Fibroblast of skin of left quadriceps (primary cell): ENCODE measurements around the gene PRR5L.

Source experiments
- DNase-seq, 2 experiments: peaks; one replicate each; pipeline ENCODE4 v3.0.0-alpha.2; 2013; ENCODE audit warnings: low read depth in 2 of 2

PRR5L gene

DNA sequence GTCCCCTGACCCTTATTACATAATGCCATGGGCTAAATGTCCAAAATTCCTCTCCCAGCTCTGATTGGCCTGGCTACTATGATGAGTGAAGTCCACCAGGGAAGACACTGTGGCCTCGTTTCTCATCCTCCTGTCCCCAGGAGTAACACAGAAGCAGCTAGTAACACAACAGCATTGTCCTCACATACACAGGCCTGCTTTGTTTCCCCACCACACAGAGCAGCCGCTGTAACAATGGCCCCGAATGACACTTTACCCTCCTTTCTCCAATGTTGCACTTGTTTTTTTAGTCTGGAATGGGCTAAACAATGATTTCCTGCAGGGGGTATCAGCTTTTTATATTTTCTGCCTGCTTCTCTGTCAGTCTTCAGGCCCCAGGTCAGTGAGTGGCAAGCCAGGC lies at the start of gene PRR5L:
PRR5L (plus strand) TSS at position 363 of the 400 bp plus-strand sequence. CDS start 104,834 bp downstream, outside the sequence.
- DNase-seq: no peak

DNA sequence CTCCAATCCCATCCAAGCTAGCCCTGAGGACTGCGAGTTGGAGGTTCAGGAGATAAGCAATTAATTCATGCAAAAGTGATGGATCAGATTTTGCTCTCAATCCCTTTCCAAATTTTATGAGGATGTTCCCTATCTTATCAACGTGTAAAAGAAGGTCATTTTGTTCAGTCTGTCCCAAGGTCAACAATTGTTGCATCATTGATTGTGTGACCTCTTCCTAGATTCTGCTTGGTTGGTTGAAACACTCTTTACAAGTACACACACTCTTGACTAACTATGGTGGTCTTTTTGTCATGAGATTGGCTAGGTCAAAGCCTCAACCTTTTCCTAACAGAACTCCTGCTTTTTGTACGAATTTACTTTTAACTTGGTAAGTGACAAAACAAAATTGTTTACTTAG lies 48.6 kb upstream of the PRR5L start:
- no peak for DNase-seq

- no peak for DNase-seq
Observed at GRCh38 chr11:36248436-36248835, 47.7 kb upstream of the PRR5L start.

GRCh38 chr11:36249246-36249645 lies 46.8 kb upstream of the PRR5L start:
- DNase-seq: peak in 1 of 2 experiments; percentile 34

DNA sequence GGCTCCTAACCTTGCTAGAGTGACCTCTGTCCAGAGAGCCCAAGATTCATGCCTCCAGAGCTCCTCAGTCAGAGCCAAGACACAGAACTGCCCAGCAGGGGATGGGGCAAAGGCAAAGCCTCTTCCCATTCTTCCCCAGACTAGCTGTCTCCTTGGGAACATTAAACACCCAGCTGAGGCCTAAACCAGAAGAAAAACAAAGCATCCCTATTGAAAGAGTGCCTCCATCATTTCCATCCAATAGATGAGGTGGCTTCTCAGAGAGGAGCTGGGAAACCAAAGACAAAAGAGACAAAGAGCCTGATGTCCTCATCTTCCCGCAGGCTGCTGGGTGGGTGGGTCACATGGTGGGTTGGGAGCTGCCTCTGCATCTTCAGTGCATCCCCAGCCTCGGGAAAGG lies 44.3 kb upstream of the PRR5L start:
- no peak for DNase-seq

GRCh38 chr11:36253238-36253637 lies 42.9 kb upstream of the PRR5L start:
- DNase-seq: no peak

DNA sequence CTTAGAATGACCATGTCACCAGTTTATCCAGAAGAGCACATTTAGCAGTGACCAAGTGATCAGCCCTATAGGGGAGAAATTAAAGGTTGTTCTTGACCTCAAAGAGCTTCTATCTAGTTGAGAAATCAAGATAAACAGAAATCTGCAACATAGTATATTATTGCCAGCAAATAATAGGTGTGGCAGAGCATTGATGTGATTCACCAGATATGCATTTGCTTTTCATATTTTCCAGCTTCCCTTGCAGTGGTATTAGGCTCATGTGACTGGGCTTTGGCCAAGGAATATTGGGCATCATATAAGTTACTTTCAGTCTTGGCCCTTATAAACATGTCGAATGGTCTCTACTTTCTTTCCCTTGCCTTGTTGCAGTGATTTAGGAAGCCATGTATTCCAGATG lies 41.4 kb upstream of the PRR5L start:
- DNase-seq: no peak

DNA sequence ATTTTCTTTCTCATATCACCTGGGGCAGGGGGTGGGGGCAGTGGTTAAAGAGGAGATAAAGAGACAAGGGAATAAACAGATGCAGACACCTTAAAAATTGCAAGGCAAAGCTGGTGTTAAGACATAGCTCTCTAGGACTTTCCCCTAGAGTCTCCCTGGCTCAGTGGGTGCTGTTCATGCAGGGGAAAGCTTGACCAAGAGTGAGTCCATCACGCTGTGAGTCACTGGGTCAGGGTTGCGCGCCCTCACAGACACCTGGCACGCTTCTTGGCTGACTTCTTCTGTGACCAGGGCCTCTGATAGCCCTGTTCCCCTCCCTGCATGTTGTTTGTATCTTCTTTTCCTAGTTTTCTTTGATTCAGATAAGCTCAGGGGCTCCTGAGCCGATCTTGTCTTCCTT lies 38.7 kb upstream of the PRR5L start:
- DNase-seq: no peak

DNA sequence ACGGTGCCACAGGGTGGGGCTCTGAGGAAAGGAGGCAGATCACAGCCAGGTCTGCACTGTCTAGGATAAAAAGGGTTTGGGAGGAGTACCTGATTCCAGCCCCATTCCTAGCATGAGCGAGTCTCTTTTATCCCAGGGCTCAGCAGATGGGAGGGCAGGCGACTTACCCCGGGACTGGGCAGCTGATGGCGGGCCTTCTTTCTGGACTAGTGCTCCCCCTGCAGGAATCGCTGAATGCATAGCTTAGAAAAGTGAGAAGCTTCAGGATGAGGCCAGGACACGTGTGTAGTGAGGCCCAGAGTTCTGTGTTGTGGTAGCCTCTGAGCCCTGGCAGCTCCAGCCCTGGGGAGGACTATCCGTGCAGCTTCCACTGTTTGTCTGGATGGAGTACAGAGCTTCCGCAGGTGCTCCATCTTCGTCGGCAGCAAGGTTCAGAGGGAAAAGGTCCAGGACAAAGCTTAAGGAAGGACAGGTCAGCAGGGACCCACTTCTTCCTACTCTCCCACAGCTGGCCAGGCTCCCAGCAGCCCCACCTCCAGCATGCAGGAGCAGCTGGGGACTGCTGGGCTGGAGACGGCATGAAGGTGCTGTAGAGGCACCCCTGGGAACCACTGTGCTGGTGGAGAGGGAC lies 37.2 kb upstream of the PRR5L start:
- DNase-seq: peak; percentile 36 to 47

GRCh38 chr11:36261094-36261493 lies 35.0 kb upstream of the PRR5L start:
- no peak for DNase-seq

DNA sequence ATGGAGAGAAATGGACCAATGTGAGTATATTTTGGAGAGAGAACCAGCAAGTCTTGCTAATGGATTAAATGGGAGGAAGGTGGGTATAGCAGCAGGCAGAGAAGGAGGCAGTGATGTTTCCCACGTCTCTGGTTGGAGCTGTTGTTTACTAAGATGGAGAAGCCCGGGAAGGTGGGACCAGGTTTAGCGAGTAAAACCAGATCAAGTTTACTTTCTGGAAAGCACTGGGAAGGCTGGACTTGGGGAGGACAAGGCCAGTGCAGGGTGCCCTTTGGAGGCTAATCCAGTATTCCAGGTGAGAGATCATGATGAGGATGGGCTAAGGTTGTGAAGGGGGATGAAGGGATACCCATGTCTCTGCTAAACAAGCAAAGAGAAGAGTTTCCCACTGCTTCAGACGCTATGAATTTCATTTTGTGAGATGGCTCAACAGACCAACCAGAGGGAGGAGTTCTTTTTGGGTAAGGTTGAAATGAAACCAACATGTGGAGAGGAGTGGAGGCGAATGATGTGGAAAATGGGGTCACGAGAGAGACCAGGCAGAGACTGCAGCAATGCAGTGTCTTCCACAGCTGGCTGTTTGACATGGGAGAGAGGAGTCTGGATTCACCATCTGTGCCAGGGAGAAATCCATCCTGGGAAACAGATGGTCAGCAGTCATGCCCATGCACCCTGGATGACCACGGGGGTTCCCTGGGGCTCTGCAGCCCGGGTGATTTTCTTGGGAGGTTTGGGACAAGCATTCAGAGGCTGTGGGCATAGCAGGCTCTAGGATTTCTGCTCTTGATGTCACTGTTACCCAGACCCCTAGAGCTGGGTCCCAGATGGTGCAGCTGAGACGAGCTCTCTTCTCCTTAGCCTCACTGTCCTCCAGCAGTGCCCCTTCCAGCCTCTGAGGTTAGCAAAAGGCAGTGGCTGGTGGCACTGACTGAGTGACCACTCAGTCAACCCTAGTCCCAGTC lies 31.8 kb upstream of the PRR5L start:
- DNase-seq: no peak

- DNase-seq: no peak
Observed at GRCh38 chr11:36264973-36265344, 31.1 kb upstream of the PRR5L start.

DNA sequence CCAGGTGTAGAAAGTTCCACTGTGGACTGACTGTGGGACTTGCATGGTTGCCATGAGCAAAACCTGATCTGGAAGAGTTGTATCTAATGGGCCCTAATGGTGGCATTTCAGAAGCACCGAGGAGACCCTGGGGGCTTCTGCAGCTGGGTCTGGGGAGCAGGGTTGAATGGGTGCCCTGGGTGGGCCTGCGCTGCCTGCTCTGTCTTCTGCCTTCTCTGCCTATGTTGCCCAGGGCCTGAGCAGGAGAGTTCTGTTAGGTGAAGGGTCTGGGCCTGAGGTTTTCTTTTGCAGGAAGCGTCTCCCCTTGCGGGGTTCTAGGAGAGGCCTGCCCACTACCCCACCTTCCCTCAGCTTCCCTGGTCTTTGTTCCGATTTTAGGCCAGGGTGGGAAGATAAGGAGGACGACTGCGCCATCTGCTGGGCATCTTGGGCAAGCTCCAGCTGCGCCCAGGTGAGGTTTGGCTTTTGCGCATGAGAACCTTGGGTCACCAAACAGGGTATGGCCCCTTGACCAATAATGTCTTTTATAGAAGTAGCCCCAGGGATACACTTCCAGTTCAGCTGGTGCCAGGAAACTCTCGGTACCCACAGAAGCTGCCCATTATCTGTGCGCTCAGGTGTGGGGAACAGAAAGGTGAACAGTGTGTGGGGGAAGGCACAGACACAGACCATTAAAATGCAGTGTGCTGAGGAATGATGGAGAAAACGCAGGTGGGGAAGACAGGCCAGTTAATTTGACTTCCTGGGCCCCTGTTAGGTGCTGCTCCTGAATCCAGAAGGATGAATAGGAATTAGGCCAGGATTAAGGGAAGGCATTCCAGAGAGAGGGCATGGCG lies 30.1 kb upstream of the PRR5L start:
- DNase-seq: peak in 1 of 2 experiments; percentile 15

- DNase-seq: no peak
Observed at GRCh38 chr11:36266767-36267166, 29.3 kb upstream of the PRR5L start.

- no peak for DNase-seq
Observed at GRCh38 chr11:36268337-36268985, 27.6 kb upstream of the PRR5L start.

DNA sequence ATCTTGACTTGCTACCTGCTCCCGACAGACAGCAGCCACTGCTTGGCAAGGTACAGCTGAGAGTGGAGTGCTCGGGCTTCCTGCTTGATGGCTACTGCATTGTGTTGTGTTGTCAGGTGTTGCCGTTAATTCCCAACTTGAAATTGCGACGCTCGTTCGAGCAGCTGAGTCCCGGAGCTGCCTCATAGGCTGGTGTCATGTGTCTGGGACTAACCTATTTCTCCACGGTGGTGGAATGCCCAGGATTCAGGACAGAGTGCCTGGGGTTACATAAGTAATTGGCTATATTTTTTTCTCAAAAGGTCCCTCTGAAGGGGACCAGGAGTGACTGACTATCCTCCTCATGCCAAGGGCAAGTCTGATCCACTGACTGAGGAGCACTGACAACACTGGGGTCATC lies 25.4 kb upstream of the PRR5L start:
- DNase-seq: no peak

DNA sequence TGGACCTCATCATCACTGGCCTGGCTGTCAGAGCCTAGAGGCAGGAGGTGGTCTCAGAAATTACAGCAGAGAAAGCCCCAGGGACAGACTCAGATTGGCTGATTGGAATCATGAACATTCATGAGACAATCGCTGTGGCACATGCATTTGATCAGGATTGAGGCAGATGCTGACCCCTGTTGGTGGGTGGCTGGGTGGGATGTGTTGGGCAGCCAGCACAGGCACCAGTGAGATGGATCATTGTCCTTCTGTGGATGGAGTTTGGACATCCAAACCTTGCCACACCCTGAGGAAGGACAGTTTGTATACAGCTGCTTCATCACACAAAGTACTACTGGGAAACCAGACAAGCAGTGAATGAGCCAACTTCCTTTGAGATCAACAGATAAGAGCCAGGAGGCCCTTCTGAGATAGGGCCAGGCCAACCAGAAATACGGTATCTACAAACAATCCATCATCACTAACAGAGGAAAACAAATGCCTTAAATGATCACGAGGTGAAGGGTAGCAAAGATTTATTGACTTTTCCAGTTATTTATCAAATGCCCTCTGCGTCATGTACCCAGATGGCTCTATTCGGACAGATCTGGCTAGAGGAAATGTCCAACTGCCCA lies 24.2 kb upstream of the PRR5L start:
- DNase-seq: no peak

DNA sequence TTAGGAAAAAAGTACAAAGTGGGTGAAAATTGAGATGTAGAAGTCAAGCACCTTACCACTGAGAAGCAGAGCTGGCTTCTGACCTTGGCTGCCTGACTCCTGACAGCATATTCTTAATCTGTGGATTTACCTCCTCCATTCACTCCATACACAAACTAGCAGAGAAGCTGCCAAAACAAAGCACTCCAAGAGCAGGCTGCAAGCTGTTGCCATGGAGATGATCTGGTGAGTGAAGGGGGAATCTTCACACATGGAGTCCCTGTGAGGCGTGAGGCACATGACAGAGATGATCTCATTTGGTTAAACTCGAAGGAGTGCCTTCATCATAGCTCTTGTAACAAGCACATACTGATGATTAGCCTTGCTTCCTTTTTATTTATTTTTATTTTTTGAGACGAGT lies 23.0 kb upstream of the PRR5L start:
- DNase-seq: no peak

GRCh38 chr11:36274414-36274813 lies 21.7 kb upstream of the PRR5L start:
- no peak for DNase-seq

- no peak for DNase-seq
Observed at GRCh38 chr11:36278531-36279282, 17.4 kb upstream of the PRR5L start.

GRCh38 chr11:36280531-36280930 lies 15.6 kb upstream of the PRR5L start:
- DNase-seq: no peak
